Embryonic facial prominence (tissue), 1 donor: ENCODE data around the gene PTGR3.

ENCODE experiments used
- DNase-seq: peaks from one replicate; pipeline ENCODE4 v3.0.0-alpha.2; 2016; ENCODE audit errors: extremely low spot score

PTGR3 gene

GRCh38 chr18:75235896-75236295 lies 27.0 kb upstream of the PTGR3 start:
- DNase-seq = no peak

DNA sequence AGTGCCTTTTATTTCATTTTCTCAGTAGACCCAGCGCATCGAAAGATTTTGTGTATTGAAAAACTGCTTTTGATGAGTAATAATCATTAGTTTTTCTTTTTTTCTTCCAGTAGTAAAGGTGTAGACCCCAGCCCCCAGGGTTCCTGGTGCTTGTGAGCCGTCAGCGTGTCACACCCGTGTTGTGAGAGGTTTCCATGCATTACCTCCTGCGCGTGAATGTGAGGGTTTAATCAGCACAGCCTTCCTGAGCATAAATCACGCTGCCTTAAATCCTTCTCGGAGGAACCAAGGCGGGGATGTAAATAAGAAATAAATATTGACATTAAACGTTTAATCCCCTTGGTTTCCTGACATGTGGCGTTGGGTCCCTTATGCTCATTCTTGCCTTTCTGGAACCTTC lies 26.0 kb upstream of the PTGR3 start:
- DNase-seq = no peak

DNA sequence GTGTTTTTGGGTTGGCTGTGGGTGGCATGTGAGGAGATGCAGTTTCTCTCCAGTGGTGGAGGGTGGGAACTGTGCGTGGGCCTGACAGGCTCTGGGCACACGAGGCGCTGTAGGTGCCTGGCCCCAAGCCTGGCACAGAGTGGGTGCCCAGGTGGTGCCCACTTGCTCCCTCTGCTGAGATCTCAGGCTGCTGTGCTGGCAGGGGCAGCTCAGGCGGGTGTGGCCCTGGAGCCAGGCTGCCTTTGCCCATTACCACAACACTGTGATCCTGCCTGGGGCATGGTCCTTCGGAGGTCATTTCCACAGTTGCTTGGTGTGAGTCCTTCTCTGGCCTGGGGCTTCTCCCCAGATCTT lies 22.1 kb upstream of the PTGR3 start:
- DNase-seq = no peak

DNA sequence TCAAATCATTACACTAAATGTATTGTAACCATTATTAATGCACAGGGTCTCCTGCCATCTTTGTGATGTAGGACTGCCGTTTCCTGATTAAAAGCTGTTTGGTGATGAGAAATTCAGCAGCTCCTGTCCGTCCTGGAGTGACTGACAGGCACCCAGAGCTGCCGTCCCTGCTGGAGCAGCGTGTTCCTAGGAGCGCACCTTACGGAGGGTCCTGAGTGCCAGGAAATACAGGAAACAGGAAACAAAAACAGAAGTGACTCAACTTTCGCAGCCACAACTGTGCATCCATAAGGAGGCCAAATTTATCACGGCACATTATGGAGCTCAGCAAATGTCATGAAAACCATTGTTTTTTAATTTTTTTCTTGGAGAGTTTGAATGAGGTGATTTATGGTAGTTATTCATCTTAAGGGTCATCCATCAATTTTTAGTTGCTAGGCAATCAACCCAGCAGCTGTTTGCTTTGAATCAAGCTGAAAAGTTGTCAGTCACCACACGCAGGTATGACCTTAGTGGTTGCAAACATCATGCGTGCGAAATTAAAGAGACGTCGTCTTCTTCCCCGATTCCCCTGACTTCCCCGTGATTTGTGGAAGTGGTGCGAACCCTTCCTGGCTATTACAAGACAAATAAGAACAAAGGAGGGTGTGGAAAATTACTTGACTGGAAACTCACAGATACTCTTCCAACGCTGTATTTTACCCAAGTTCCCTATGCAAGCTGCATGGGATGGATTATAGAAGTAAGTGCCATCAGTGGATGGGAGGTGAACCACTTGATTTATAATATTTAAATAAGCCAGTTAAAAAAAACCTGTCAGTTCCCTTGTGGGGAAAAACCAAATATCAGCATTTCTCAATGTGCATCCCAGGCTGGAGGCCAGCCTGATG lies 21.5 kb upstream of the PTGR3 start:
- no peak for DNase-seq

GRCh38 chr18:75229437-75229836 lies 20.5 kb upstream of the PTGR3 start:
- no peak for DNase-seq

GRCh38 chr18:75228967-75229366 lies 20.0 kb upstream of the PTGR3 start:
- DNase-seq = no peak

- DNase-seq = no peak
These were observed 18.8 kb upstream of the PTGR3 start for GRCh38 chr18:75227535-75228296.

DNA sequence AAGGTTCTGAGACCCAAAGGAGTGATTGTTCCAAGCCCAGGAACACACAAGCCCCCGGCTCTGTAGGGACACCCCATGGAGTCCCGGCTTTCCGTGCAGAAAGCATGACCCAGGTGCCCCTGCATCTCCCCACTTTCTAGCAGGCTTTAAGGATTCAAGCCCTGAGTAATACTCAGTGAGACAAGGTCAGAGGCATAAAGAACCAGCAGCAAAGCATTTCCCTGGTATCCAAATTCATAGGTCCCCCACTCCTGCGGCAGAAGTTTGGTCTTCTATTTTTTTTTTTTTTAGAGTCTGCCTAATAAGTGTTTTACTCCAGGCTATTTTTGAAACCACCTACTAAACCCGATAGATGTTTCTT lies 18.0 kb upstream of the PTGR3 start:
- no peak for DNase-seq

DNA sequence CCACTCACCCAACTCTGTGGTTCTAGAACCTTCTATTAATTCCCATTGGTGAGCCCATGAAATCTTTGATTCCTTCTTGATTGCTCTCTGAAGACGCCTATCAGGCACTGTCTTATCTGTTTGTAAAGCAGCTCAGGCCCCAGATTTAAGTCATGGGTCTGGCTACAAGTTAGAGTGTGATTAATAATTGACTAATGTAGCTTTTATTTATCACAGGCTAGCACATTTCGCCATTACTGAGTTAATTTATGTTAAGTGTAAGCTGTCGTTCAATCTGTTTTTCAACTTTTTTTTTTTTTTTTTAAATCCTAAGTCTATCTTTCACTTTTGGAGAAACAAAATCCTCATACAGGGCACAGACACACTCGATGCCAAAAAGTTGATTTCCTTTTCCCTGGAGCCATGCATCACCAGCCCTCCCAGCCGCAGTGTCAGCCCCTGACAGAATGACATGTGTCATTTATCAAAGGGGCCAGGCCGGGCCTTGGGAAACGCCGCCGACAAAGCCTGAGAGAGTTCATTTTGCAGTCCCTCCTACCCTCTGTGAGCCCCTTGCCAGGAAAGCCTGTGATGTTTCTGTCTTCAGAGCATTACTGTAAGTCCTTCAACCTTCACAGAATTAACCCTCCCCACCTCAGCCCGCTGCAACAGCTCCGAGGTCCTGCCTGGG lies 17.5 kb upstream of the PTGR3 start:
- DNase-seq = no peak

DNA sequence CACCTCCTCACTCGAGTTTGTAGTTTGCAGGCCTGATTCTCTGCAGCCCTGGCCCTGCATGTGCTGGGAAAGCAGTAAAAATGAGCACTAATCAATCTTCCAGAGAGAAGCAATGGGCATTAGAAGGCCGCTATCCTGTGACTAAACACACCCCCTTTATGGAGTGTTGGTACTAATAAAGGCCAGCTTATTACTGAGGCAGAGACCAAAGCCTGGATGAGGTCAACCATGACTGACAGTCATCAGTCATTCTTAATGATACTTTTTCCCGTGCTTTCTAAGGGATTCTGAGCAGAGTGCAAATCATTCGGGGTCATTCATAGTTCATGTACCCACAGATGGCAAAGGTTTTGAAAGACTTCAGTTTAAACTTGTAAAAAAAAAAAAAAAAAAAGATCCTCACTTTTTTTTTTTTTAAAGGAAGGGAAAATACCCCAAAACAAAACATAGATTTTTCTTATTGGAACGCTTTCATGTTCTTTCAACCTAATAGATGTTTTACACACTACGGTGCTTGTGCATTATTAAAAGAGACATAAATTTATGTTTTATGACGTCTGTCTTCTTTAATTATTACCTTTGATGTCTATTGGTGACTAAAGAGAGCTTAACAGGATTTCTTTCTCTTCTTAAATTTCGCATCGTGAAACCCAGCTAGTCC lies 14.9 kb upstream of the PTGR3 start:
- DNase-seq = no peak

DNA sequence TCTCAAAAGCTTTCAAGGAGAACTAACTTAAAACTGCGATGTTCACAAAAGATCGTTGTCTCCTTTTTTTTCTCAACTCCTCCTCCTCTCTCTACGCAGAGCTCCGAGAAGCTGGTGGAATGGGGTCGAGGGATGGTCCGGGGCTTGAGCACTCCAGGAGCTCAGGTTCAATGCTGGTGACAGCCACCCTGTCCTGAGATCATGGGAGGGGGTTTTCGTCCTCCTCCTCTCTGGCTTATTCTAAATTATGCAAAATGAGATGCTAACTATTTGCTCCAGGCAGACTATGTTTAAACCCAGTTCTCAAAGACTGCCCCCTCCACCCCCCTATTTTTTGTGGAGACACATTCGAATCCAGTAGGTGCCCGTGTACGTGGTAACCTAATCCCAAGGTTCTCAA lies 13.5 kb upstream of the PTGR3 start:
- no peak for DNase-seq

DNA sequence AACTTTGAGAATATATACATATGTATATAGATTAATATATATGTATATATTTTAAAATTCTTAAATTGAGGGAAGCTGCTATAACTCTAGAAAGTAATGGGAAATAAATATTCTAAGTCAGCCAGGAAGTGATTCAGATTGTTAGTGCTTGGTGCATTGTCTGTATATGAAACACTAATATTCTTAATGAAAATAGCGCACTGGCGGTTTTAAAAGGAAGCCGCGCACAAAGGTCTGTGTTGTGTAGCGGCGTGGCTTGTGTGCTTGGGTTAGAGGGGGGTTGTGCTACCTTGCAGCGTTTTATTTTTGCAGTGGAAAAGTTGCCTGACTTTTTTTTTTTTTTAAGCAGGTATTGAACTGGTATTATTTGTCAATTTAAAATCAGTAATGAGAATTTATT lies 13.0 kb upstream of the PTGR3 start:
- no peak for DNase-seq

DNA sequence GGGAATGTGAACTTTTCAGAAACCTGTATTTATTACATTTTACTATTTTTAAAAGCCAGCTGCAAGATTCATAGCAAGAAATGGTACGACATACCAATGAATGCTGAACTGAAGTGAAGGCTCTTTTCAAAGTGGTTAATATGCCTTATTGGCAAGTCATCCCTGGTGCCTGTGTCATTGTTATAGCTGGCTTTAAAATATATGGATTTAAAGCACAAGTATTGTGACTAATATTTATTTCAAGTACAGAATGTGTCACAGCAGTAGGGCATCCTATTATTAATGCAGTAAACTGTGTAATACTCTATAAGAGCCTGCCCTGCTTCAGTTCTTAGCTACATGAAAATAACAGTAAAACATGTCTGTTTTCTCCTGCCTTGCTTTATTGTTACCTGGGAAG lies 12.5 kb upstream of the PTGR3 start:
- DNase-seq = no peak

DNA sequence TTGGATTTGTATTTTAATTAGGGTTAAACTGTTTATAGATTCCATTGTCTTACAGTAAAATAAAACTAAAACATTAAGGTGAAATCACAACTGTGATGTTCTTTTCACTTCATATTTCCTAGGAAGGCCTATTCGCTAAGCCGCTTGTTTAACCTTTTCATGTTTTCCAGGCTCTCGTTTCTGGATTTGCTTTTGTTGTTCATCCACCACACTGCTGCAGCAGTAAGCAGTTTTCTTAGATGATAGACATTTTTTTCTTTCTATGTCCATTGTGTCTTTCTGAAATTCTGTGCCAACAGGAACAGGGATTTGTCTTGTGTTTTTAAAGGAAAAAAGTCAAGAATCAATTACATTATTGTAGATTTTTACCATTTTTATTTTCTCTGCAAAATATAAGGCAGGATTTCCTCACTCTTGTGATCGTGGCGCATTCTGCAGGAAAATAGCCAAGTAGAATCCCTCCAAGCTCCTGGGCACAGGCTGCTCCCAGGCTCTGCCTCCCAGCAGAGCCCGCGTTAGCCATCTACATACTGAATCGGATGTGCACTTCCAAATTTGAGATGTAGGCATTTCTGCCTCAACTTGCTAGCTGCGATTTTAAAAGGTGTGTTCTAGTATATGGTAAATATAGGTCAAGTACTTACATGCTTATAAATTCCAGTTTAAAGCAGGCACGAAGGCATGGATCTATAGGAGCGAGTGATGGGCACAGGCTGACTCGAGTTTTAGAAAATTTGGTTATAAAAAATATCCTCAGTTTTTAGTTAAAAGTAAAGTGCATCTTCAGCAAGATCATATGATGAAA lies 11.8 kb upstream of the PTGR3 start:
- DNase-seq = no peak

GRCh38 chr18:75219745-75220375 lies 10.9 kb upstream of the PTGR3 start:
- DNase-seq = no peak

DNA sequence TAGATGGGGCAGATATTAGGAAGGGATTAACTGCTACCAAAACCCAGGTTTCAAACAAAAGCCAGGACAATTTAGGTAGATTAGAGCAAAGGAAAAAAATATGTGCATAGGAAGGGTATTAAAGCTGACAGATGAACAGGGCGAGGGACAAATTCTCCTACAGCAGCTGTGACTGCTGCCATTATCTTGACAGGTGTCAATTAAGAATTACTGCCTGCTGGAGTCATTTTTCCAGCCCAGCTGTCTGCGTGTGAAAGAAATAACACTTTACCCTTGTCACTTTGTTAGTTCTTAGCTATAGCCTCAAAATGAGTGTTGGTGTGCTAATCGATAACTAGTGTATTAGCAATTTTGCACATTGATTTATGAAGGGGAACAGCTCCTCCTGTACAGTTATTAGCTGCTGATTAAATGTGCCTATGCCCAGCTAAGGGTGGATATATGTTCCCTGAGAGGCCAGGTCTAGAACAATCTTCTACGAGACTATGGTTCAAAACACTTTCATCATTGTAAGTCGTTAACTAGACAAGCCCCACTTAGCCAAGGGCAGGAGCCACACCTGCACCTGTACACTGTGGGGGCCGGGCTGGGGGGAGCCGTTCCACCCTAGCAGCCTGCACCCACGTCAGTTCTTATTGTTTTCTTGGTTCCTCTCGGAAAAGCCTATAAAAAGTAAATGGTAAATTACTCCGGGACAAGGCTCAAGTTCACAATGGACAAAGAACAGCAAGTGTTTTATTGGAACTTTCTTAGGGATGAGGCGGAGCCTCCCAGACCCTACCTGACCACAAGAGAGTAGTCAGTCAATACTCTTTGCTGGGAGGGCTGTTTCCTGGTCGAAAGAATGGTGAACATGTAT lies 9.4 kb upstream of the PTGR3 start:
- no peak for DNase-seq

DNA sequence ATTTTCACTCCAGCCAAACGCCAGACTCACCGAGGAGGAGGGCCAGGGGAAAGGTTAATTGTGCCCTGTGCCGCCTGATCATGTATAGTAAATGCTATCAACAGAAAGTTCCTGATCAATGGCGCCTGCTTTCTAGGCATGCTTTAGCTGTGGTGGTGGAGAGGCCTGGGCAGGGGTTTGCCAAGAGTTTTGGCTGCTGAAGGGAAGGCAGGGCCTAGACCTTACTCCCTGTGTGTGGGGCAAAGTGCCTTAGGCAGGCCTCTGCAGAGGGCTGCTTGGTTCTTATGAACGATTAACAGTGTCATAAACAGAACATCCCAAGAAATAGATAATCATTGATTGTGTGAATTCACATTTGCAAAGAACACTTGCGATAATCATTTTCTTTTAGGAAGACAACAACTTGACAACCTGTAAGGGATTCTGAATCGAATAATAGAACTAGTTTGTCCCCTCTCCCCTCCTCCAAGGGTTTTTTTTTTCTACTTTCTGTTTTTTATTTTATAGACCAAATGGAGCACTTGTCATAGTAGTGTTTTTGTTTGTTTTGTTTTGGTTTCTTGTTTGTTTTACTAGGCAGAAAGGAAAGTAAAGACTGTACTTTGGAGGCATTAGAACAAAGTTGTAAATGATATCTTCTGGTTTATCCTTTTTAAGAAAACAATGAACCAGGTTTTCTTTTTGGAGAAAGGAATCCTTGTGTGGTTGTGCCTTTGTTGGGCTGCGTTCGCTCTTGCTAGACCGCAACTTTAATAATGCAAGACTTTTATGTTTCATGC lies 8.2 kb upstream of the PTGR3 start:
- no peak for DNase-seq

DNA sequence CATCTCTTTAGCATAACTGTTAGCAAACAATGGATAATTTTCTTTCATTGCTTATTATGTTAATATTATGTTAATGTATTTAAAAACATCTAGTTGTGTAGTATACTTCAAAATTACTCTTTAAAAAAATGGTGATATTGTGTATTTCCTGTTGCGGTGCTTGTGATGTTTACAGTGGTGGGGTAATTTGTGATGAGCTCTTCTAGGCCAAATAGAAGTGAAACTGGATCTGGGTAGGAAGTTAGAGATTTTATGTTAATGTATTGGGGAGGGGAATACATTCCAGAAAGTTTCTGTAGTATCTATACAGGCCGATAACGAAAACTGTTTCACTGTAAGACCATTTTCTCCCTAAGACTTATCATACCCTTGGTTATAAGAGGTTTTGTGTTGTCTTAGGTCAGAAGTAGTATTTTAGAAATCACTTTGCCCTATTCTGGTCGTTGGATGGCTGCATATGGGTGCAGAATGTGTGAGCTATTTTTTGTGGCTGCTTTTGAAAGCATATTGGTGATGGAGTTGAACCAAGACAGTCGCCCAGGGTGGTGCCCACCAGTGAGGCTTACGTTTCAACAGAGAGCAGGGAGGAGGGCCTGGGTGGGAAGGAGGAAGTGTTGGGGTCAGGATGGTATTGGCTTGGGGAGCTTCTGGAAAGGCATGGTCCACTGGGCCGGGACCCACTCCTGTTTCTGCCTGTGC lies 7.4 kb upstream of the PTGR3 start:
- DNase-seq = no peak

- DNase-seq = no peak
These were observed 6.7 kb upstream of the PTGR3 start for GRCh38 chr18:75215663-75216062.
